HT1080 (cell line): ENCODE data around the gene TMEM252. TPM values are rescaled to one million over a fixed set of nuclear protein-coding genes. Genes with fewer than 3 reads are reported as not detected.

Source experiments
- DNase-seq: peaks from one replicate; pipeline ENCODE4 v3.0.0-alpha.2; 2015; ENCODE audit warnings: low read depth
- total RNA-seq: library from RNA; depleted of rRNA; stranded (reverse); fragments of >200 nt; shearing (Covaris generic); gene quantifications from 2 replicates; pipeline ENCODE4 v1.2.3, GENCODE V29; 2014; rRNA removed

The TMEM252 gene
- total RNA-seq, 1 experiment from 2014 or later, result not detected

DNA sequence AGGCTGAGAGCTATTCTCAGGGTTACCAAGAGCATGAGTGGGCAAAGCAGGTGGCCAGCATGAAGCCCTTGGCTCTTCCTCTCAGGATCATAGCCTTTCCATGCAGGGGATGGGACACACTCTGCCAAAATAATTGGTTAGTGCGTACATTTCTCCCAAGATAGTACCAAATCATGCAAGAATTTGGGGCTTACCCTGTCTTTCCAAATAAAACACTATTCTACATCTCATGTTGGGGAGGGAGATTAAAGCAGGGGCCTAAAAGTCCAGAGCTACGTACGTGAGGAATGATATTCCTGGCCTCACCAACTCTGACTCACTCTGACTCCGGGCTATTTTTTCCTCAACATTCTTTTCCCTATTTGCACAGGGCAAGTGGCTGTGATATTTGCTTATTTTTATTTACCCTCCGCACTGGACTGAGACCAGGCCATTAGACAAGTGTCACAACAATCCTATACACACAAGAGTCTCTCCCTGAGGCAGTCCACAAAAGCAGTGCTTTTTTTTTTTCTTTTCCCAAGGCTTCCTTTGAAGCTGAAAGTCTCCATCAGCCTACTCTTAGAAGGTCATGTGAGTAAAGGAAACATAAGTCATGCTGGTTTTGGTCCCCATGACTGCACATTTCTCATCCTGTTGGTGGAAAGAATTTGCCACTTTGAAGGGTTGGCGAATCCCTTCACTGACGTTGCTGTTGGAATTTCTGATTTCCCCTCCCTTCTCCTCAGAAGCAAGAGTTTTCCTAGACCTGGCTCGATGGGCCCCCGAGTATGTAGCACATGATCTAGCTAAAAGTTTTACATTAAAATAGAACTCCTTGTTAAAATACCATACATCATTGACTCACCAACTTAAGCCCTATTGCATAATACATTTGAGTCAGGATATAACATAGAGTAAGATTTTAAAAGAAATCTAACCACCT lies 40.0 kb downstream of the TMEM252 start:
- peak; percentile 80 for DNase-seq

DNA sequence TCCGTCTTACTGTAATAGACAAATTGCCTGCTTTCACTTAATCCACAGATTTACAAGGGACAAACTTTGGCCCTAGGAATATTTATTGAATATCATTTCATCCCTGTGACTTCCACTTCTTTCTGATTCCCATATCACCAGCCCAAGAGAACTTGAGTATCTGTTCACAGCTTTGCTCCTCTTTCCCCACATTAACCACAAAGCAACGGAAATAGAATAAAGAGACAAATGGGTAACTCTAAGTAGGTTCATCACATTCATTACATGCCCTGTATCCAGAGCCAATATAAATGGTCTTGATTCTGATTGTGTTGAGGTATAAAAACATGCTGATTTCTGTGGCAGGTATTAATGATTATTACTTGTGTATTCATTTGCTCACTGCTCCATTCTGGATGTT lies 41.9 kb downstream of the TMEM252 start:
- no peak for DNase-seq

DNA sequence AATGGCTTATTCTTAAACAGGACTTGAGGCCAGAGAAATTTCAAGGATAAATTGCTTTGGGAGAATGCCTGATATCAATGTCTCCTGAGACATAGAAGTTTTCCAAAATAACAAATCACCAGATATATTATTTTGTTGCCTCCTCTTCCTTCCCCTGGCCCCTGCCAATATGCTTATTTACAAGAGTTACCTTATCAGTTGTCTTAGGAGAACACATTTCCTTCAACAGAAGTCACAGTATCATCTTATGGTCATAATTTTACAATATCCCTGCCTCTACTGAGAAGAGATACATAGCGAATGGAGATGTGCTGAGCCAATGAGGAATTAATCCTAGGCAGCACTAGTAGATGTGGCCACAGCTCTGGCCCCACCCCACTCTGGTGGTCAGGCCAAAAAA lies 43.1 kb downstream of the TMEM252 start:
- DNase-seq, result no peak

GRCh38 chr9:68496356-68496755 lies 44.3 kb downstream of the TMEM252 start:
- no peak for DNase-seq

GRCh38 chr9:68495247-68495646 lies 45.4 kb downstream of the TMEM252 start:
- DNase-seq, result no peak

GRCh38 chr9:68493958-68494577 lies 46.6 kb downstream of the TMEM252 start:
- no peak for DNase-seq

- DNase-seq, result no peak
These were observed 47.1 kb downstream of the TMEM252 start for GRCh38 chr9:68493541-68493940.

GRCh38 chr9:68492806-68493205 lies 47.9 kb downstream of the TMEM252 start:
- DNase-seq, result no peak

- DNase-seq, result no peak
These were observed 51.0 kb downstream of the TMEM252 start for GRCh38 chr9:68489646-68490045.

DNA sequence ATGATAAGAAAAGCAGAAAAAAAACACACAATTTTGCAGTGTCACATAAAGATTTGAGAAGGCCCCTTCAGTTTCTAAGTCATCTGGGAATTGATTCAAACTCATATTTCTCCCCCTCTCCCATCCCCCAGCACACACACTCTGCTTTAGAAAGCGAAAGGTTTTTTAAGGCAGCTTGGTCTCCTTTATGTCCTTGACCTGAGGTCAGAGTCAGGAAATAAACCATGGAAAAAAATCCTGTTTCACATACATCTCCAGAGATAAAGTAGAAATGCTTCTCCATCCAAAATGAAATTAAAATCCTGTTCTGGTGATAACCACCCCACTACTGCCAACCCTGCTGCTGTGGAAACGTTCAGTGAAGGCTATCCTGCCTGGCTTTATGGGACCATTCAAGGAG lies 52.6 kb downstream of the TMEM252 start:
- no peak for DNase-seq

Other genes starting within 250 kb of the TMEM252 start
- not detected in 2 replicates for gene FOXD4L3, start 238.0 kb downstream of the TMEM252 start, total RNA-seq
- gene PGM5, start 184.3 kb downstream of the TMEM252 start, total RNA-seq, result 0.20 and 0.63 TPM in 2 replicates
- gene PIP5K1B, start 164.4 kb upstream of the TMEM252 start, total RNA-seq, result not detected in 2 replicates